Measurements from ENCODE around the gene CHST12.
"Not testable (repeated sequence)": the region's sequence is repeated elsewhere in the genome, so short reads cannot be mapped to it uniquely, and the experiment has no call there.

CHST12 gene

DNA sequence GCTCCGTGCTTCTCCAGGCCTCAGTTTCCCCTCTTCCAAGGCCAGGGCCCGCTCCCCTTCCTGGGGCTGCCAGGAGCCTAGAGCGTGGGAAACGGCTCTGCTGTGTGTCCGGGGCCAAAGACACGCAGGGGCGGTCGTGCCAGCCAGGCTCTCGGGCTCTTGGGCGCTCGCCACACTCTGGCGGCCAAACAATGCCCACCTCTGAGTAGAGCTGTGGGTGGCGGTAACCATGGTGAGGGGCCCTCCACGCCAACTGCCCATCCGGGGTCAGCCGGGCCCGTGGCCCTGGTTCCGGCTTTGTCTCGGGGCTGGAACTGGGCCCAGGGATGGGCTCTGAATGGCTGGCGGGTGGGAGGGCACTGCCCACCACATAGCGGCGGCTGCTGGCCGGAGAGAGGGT lies 56.8 kb downstream of the CHST12 start:
- H3K36me3 Mint-ChIP-seq = no peaks in the 10 kb centered on the region
- H3K9me3 Mint-ChIP-seq = no peaks in the 10 kb centered on the region
- H3K4me1 Mint-ChIP-seq = peaks cover 5% of the 10 kb centered on the region
- H3K27me3 Mint-ChIP-seq = peaks cover 5% of the 10 kb centered on the region
- DNase-seq (ENCODE audit: low spot score in 2 of 2) (no peak), ATAC-seq (ENCODE audit: low read depth) (no peak)
- H3K27ac Mint-ChIP-seq = no peak overlapping the region
- H3K4me3 Mint-ChIP-seq = no peak overlapping the region

GRCh38 chr7:2460641-2461040 lies 57.2 kb downstream of the CHST12 start:
- no peaks in the 10 kb centered on the region for H3K36me3 Mint-ChIP-seq
- H3K4me3 Mint-ChIP-seq = no peak overlapping the region
- no peaks in the 10 kb centered on the region for H3K9me3 Mint-ChIP-seq
- ATAC-seq (ENCODE audit: low read depth) = no peak
- peaks cover 5% of the 10 kb centered on the region for H3K27me3 Mint-ChIP-seq
- no peak for DNase-seq (ENCODE audit: low spot score in 2 of 2)
- H3K27ac Mint-ChIP-seq = no peak overlapping the region
- peaks cover 5% of the 10 kb centered on the region for H3K4me1 Mint-ChIP-seq

DNA sequence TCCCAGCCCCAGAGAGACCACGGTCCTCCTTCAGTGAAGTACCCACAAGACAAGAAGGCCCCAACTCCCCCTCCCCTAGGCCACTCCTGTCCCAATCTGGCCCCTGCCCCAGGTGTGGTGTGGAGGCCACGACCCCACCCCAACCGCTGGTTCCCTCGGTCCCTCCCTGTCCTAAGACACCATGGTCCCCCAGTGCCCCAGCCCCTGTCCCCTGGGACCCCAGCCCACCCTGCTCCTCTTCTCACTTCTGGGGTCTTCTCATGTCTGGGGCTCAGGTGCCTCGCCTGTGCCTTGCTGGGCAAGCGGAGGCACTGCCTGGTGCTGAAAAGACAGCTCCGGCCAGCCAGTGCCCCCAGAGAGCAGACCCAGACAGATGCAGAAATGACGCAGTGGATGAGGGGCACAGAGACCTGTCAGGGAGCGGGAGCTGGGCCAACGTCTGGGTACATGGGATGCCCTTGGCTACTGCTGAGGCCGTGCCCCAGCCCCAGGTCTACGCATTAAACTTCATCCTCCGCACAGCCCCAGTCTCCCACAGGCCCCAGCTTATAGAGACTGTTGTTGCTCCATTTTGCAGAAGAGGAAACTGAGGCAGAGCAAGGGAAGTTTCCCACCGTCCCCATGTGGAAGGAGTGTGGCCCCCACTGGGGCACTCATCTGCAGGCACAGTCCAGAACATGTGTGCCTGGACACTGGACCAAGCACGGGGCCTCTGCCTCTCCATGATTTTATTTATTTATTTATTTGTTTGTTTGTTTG lies 58.0 kb downstream of the CHST12 start:
- Mint-ChIP-seq H3K9me3 (no peaks in the 10 kb centered on the region), H3K27me3 (peaks cover 5% of the 10 kb centered on the region), H3K27ac (no peak overlapping the region), H3K4me1 (peaks cover 8% of the 10 kb centered on the region), H3K36me3 (no peaks in the 10 kb centered on the region), H3K4me3 (no peak overlapping the region)
- DNase-seq (ENCODE audit: low spot score in 2 of 2) = no peak
- ATAC-seq (ENCODE audit: low read depth) = no peak

- Mint-ChIP-seq H3K9me3 (no peaks in the 10 kb centered on the region), H3K27ac (no peak overlapping the region), H3K4me3 (no peak overlapping the region), H3K27me3 (peaks cover 5% of the 10 kb centered on the region), H3K4me1 (peaks cover 7% of the 10 kb centered on the region), H3K36me3 (no peaks in the 10 kb centered on the region)
- no peak for ATAC-seq (ENCODE audit: low read depth)
- no peak for DNase-seq (ENCODE audit: low spot score in 2 of 2)
Measured at GRCh38 chr7:2462731-2463130, 59.3 kb downstream of the CHST12 start.

DNA sequence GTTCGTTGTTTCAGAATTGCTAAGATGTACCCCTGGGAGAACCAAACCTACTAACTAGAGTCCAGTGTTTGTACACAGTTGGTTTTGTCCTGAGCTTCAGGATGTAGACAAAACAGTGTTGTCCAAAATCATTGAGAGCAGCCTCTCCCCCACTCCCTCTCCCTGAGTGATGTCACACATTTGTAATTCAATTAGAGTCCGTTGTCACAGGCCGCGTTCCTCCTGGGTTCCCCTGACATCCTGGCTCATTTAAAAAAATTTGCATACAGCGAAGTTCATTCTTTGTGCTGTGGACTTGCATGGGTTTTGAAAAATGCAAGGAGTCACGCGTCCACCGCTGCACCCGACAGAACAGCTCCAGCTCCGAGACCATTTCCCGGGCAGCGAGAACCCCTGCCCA lies 62.5 kb downstream of the CHST12 start:
- Mint-ChIP-seq H3K9me3 (no peaks in the 10 kb centered on the region), H3K4me1 (peaks cover 10% of the 10 kb centered on the region), H3K27ac (no peak overlapping the region), H3K4me3 (no peak overlapping the region), H3K36me3 (no peaks in the 10 kb centered on the region), H3K27me3 (peaks cover 7% of the 10 kb centered on the region)
- ATAC-seq (ENCODE audit: low read depth) (no peak), DNase-seq (ENCODE audit: low spot score in 2 of 2) (no peak)

- Mint-ChIP-seq H3K9me3 (no peaks in the 10 kb centered on the region), H3K4me3 (no peak overlapping the region), H3K36me3 (no peaks in the 10 kb centered on the region), H3K27me3 (peaks cover 7% of the 10 kb centered on the region), H3K4me1 (peaks cover 10% of the 10 kb centered on the region), H3K27ac (no peak overlapping the region)
- no peak for DNase-seq (ENCODE audit: low spot score in 2 of 2)
- ATAC-seq (ENCODE audit: low read depth) = no peak
Measured at GRCh38 chr7:2466675-2467074, 63.3 kb downstream of the CHST12 start.

DNA sequence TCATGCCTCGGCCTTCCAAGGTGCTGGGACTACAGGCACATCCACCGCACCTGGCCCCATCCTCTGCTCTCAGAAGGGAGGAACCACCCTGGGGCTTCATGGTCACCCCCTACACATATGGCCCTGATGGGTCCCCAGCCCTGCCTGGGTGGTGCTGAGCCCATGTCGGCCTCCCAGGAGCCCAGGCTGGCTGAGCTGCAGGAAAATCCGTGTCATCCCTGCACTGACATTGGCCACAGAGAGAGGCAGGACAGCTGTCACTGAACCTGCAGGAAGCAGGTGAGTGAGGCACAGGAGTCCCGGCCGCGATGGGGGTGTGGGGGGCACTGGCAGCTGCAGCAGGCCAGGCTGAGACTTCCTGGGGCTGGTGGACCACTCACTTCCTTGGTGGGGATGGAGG lies 64.8 kb downstream of the CHST12 start:
- no peak for DNase-seq (ENCODE audit: low spot score in 2 of 2)
- Mint-ChIP-seq H3K36me3 (no peaks in the 10 kb centered on the region), H3K4me1 (peaks cover 10% of the 10 kb centered on the region), H3K4me3 (no peak overlapping the region), H3K27me3 (peaks cover 5% of the 10 kb centered on the region), H3K27ac (no peak overlapping the region), H3K9me3 (no peaks in the 10 kb centered on the region)
- no peak for ATAC-seq (ENCODE audit: low read depth)

- not testable (repeated sequence) for H3K9me3 Mint-ChIP-seq; DNase-seq (ENCODE audit: low spot score in 2 of 2); H3K36me3 Mint-ChIP-seq; H3K4me3 Mint-ChIP-seq; H3K27ac Mint-ChIP-seq; H3K27me3 Mint-ChIP-seq; ATAC-seq (ENCODE audit: low read depth)
- H3K4me1 Mint-ChIP-seq = peaks cover 10% of the 10 kb centered on the region
Measured at GRCh38 chr7:2469460-2470203, 66.2 kb downstream of the CHST12 start.

DNA sequence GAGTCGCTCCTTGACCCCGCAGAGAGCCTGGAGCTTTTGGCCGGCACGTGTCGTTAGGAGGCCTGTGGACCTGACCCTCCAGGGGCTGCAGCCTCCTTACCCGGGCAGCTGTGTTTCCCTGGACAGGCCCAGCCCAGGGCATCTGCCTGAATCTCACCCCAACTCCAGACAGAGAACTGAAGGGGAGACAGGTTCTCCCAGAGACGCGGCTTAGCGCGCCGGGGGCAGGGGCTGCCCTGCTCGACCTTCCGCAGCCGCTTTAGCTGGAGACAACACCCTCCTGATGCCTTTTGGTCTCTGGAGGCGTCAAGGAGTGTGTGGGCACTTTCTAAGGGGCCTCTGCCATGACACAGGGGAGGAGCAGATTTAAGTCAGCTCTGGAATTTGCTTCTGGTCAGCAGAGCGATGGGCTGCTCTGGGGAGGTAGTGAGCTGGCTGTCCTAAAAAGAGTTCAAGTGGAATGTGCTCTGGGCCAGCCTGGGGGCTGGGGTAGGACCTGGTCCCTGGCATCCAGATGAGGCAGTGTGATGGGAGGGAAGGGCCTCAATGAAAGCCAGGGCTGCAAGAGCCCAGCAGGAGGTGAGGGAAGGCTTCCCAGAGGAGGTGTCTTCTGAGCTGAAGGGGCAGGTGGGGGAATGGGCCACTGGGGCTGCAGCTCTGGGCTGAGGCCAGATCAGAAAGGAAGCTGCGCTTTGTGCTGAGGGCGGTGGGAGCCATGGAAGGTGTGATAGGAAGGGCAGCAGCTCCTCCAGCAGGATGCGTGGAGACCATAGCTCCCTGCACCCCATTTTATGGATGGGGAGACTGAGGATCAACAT lies 67.0 kb downstream of the CHST12 start:
- H3K4me1 Mint-ChIP-seq = peaks cover 10% of the 10 kb centered on the region
- peaks cover 7% of the 10 kb centered on the region for H3K27me3 Mint-ChIP-seq
- DNase-seq (ENCODE audit: low spot score in 2 of 2) (no peak), ATAC-seq (ENCODE audit: low read depth) (no peak)
- no peak overlapping the region for H3K4me3 Mint-ChIP-seq
- H3K36me3 Mint-ChIP-seq = no peaks in the 10 kb centered on the region
- H3K9me3 Mint-ChIP-seq = no peaks in the 10 kb centered on the region
- H3K27ac Mint-ChIP-seq = no peak overlapping the region

- DNase-seq (ENCODE audit: low spot score in 2 of 2) (no peak), ATAC-seq (ENCODE audit: low read depth) (no peak)
- Mint-ChIP-seq H3K4me1 (peaks cover 8% of the 10 kb centered on the region), H3K27ac (no peak overlapping the region), H3K27me3 (peaks cover 7% of the 10 kb centered on the region), H3K36me3 (no peaks in the 10 kb centered on the region), H3K4me3 (no peak overlapping the region), H3K9me3 (no peaks in the 10 kb centered on the region)
Measured at GRCh38 chr7:2471022-2471329, 67.6 kb downstream of the CHST12 start.

GRCh38 chr7:2471396-2471795 lies 68.0 kb downstream of the CHST12 start:
- no peaks in the 10 kb centered on the region for H3K36me3 Mint-ChIP-seq
- peaks cover 7% of the 10 kb centered on the region for H3K4me1 Mint-ChIP-seq
- ATAC-seq (ENCODE audit: low read depth) (no peak), DNase-seq (ENCODE audit: low spot score in 2 of 2) (no peak)
- H3K27ac Mint-ChIP-seq = no peak overlapping the region
- no peak overlapping the region for H3K4me3 Mint-ChIP-seq
- peaks cover 7% of the 10 kb centered on the region for H3K27me3 Mint-ChIP-seq
- H3K9me3 Mint-ChIP-seq = no peaks in the 10 kb centered on the region

DNA sequence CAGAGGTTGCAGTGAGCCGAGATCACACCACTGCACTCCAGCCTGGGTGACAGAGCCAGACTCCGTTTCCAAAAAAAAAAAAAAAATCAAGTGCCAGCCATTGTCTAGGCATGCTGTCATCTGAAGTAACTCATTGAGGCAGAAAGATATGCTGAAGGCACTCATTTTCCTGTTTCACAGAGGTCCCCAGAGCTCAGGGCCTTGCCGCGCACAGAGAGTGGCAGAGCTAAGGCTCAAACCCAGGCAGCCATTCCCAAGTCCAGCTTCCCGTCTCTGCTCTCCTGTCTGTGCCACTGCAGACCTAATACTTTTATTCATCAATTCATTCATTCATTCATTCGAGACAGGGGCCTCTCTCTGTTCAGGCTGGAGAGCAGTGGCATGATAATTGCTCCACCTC lies 69.3 kb downstream of the CHST12 start:
- H3K27ac Mint-ChIP-seq = no peak overlapping the region
- no peak for DNase-seq (ENCODE audit: low spot score in 2 of 2)
- peaks cover 7% of the 10 kb centered on the region for H3K27me3 Mint-ChIP-seq
- peaks cover 13% of the 10 kb centered on the region for H3K4me1 Mint-ChIP-seq
- no peak overlapping the region for H3K4me3 Mint-ChIP-seq
- H3K9me3 Mint-ChIP-seq = no peaks in the 10 kb centered on the region
- no peak for ATAC-seq (ENCODE audit: low read depth)
- no peaks in the 10 kb centered on the region for H3K36me3 Mint-ChIP-seq

- Mint-ChIP-seq H3K9me3 (no peaks in the 10 kb centered on the region), H3K4me3 (no peak overlapping the region), H3K4me1 (peaks cover 13% of the 10 kb centered on the region), H3K27ac (no peak overlapping the region), H3K27me3 (peaks cover 7% of the 10 kb centered on the region), H3K36me3 (no peaks in the 10 kb centered on the region)
- DNase-seq (ENCODE audit: low spot score in 2 of 2) (no peak), ATAC-seq (ENCODE audit: low read depth) (no peak)
Measured at GRCh38 chr7:2473496-2474180, 70.2 kb downstream of the CHST12 start.

DNA sequence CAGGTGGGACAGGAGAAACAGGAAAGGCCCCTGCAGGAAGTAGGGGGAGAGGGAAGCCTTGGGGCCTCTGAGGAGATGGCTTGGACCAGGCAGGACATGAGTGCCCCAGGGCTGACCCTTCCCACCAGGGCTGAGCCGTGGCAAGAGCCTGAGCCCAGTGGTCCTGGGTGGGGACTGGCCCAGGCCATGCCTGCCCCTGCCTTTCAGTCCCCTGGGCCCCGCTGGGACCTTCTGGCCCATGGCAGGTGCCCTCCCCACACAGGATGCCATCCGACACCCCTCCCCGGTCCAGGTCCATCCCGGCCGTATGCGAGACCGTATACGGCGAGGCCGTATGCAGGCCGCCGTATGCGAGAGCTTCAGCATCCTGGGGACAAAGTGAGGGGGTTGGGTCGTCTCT lies 70.8 kb downstream of the CHST12 start:
- Mint-ChIP-seq H3K36me3 (no peaks in the 10 kb centered on the region), H3K4me3 (no peak overlapping the region), H3K9me3 (no peaks in the 10 kb centered on the region), H3K4me1 (peaks cover 11% of the 10 kb centered on the region), H3K27ac (no peak overlapping the region), H3K27me3 (peaks cover 5% of the 10 kb centered on the region)
- no peak for DNase-seq (ENCODE audit: low spot score in 2 of 2)
- no peak for ATAC-seq (ENCODE audit: low read depth)
